K562 (cell line): ENCODE measurements around the gene GRAMD4. TPM values are rescaled to one million over a fixed set of nuclear protein-coding genes. Genes with fewer than 3 reads are reported as not detected.
A peak's percentile ranks its signal among the peaks of the same experiment; 100 is the strongest.

Experiments
- ATAC-seq: fragments of 200-7000 bp; cut with Tn5 transposase; 3 replicates; pipeline ENCODE4 v1.9.1; 2020; ENCODE audit warnings: moderate library complexity
- BruUV-seq: library from RNA; stranded (reverse); fragments of 400-500 nt; replicated peaks from 2 replicates; lab custom pipeline; 2021; lab: Mats Ljungman, UMichigan
- CTCF ChIA-PET: fragments of 300-600 bp; formaldehyde crosslinking; extraction: SDS; loops from one replicate; lab custom pipeline; 2021; ENCODE audit warnings: low intra/inter-chr PET ratio; lab: Yijun Ruan, JAX
- POLR2A ChIA-PET: fragments of 300-600, 350-650 bp; sonication (Branson Sonifier 250); formaldehyde crosslinking; extraction: SDS; loops from one replicate; lab custom pipeline; 2021; ENCODE audit warnings: antibody characterized with exemption, inconsistent platforms; lab: Yijun Ruan, JAX
- DNase-seq, 4 experiments: peaks; one replicate each; pipeline versions ENCODE4 v3.0.0 to v3.0.0-alpha.2; 2011 to 2018; ENCODE audit warnings: low spot score in 3 of 4, mixed read lengths in 3 of 4; ENCODE audit errors: extremely low read depth in 1 of 4
- FAIRE-seq: peaks from 2 replicates; lab custom pipeline; 2011; peaks lifted over from hg19 to GRCh38; lab: Jason Lieb, UNC
- H2AFZ ChIP-seq: 2 replicates; pipeline ENCODE4 v1.6.0; 2011; ENCODE audit warnings: low read depth, low read length, control low read depth, inconsistent platforms
- H3K27ac ChIP-seq: fragments of 200-600 bp; 3 replicates; pipeline ENCODE4 v1.8.0; 2011; ENCODE audit warnings: low read depth, mild to moderate bottlenecking, control low read depth, inconsistent platforms, low read length, moderate library complexity, mixed read lengths; ENCODE audit errors: extremely low read depth
- H3K27me3 ChIP-seq, 2 experiments: fragments of 300-600 bp in 1 of 2; 2 replicates in 1 of 2; 3 replicates in 1 of 2; pipeline versions ENCODE4 v1.6.0 to v1.8.0; 2011; ENCODE audit warnings: inconsistent platforms in 2 of 2, low read length in 2 of 2, mild to moderate bottlenecking in 1 of 2, mixed read lengths in 1 of 2, moderate library complexity in 1 of 2; ENCODE audit not compliant: control insufficient read depth in 2 of 2, insufficient read depth in 2 of 2
- H3K36me3 ChIP-seq: fragments of 300-600 bp; 3 replicates; pipeline ENCODE4 v1.8.0; 2011; ENCODE audit warnings: mild to moderate bottlenecking, low read length, inconsistent platforms; ENCODE audit not compliant: control insufficient read depth, insufficient read depth
- H3K4me1 ChIP-seq, 2 experiments: fragments of 200-600 bp in 1 of 2; replicated peaks in 1 of 2; 2 replicates in 1 of 2; 3 replicates in 1 of 2; pipeline versions ENCODE4 v1.5.1 to v1.8.0; 2011; ENCODE audit warnings: inconsistent platforms in 2 of 2, low read length in 2 of 2, mild to moderate bottlenecking in 1 of 2, mixed read lengths in 1 of 2, moderate library complexity in 1 of 2; ENCODE audit not compliant: control insufficient read depth in 2 of 2, insufficient read depth in 2 of 2
- H3K4me2 ChIP-seq: 2 replicates; pipeline ENCODE4 v1.6.1; 2011; ENCODE audit warnings: low read length, control low read depth, inconsistent platforms, mixed read lengths; ENCODE audit not compliant: insufficient read depth
- H3K4me3 ChIP-seq: fragments of 200-600 bp; sonication (generic), shearing (Covaris generic); 2 replicates; pipeline ENCODE4 v1.5.1; 2016; ENCODE audit warnings: control low read depth, inconsistent platforms
- H3K79me2 ChIP-seq: fragments of 200-600 bp; 3 replicates; pipeline ENCODE4 v1.8.0; 2011; ENCODE audit warnings: low read length, inconsistent platforms; ENCODE audit not compliant: control insufficient read depth, insufficient read depth
- H3K9ac ChIP-seq, 2 experiments: 2 replicates each; pipeline versions ENCODE4 v1.6.0 to v1.6.1; 2011; ENCODE audit warnings: low read depth in 2 of 2, low read length in 2 of 2, control low read depth in 1 of 2, inconsistent platforms in 1 of 2, mild to moderate bottlenecking in 1 of 2, mixed read lengths in 1 of 2; ENCODE audit not compliant: insufficient read depth in 1 of 2
- H3K9me1 ChIP-seq: one replicate; pipeline ENCODE4 v1.6.0; 2011; ENCODE audit warnings: inconsistent platforms, mild to moderate bottlenecking, low read length, moderate library complexity; ENCODE audit not compliant: control insufficient read depth, insufficient read depth
- H3K9me3 ChIP-seq: replicated peaks from 2 replicates; pipeline ENCODE4 v1.5.1; 2011; ENCODE audit warnings: low read depth, low read length, inconsistent platforms; ENCODE audit not compliant: control insufficient read depth, insufficient read depth
- H4K20me1 ChIP-seq: replicated peaks from 2 replicates; pipeline ENCODE4 v1.6.1; 2011; ENCODE audit warnings: low read length, inconsistent platforms, mixed read lengths; ENCODE audit not compliant: control insufficient read depth, insufficient read depth
- CBFA2T3 ChIP-seq: fragments of 450-650 bp; IDR thresholded peaks from 2 replicates; pipeline ENCODE4 v1.6.1; 2017
- FOS ChIP-seq: IDR thresholded peaks from 3 replicates; pipeline ENCODE4 v1.6.1; 2011; ENCODE audit not compliant: insufficient read length; ENCODE audit errors: extremely low read depth
- GABPB2 ChIP-seq: fragments of 250-450 bp; sonication (Bioruptor Pico); conservative IDR thresholded peaks from 2 replicates; pipeline ENCODE4 v1.5.1; 2021; ENCODE audit warnings: mild to moderate bottlenecking
- GATAD2A ChIP-seq: fragments of 450-650 bp; IDR thresholded peaks from 2 replicates; pipeline ENCODE4 v1.6.1; 2017
- NCOA6 ChIP-seq: fragments of 450-650 bp; IDR thresholded peaks from 2 replicates; pipeline ENCODE4 v1.6.1; 2017; ENCODE audit warnings: mild to moderate bottlenecking
- SETDB1 ChIP-seq: IDR thresholded peaks from one replicate; pipeline ENCODE4 v1.6.1; 2012; ENCODE audit warnings: low read length, control low read depth, inconsistent platforms
- TEAD1 ChIP-seq, 2 experiments: fragments of 450-650 bp in 1 of 2; sonication (generic) in 1 of 2; formaldehyde crosslinking; IDR thresholded peaks; 2 replicates each; pipeline versions ENCODE4 v1.4.0 to v1.8.0; 2020 to 2022; ENCODE audit warnings: mild to moderate bottlenecking in 2 of 2, missing genetic modification reagents in 1 of 2
- ZFP30 ChIP-seq: fragments of 250-450 bp; sonication (Bioruptor Pico); IDR thresholded peaks from 2 replicates; pipeline ENCODE4 v1.8.0; 2022; ENCODE audit warnings: moderate library complexity, mild to moderate bottlenecking, inconsistent platforms, borderline replicate concordance
- ZNF175 ChIP-seq: fragments of 200-800 bp; sonication (Bioruptor generic); IDR thresholded peaks from 2 replicates; pipeline ENCODE4 v1.6.1; 2016; ENCODE audit warnings: low read depth, mild to moderate bottlenecking, missing genetic modification characterization, missing compliant biosample characterization
- ZNF212 ChIP-seq: fragments of 450-650 bp; formaldehyde crosslinking; IDR thresholded peaks from 2 replicates; pipeline ENCODE4 v1.4.0; 2020; ENCODE audit warnings: mild to moderate bottlenecking
- ZNF436 ChIP-seq: fragments of 250-450, 450-650 bp; sonication (Bioruptor Pico); formaldehyde crosslinking; IDR thresholded peaks from 2 replicates; pipeline ENCODE4 v1.7.0; 2020; ENCODE audit warnings: mild to moderate bottlenecking
- WGBS: fragments of 100-300 bp; shearing (Covaris generic); methylation state at CpG from one replicate; pipeline ENCODE4 v1.1.6; 2016; ENCODE audit warnings: low coverage, mixed read lengths; ENCODE audit not compliant: insufficient coverage; ENCODE audit errors: missing lambda C conversion rate; 5-methylcytosine and 5-hydroxymethylcytosine counted together
- in situ Hi-C: fragments of 300-500 bp; cut with MboI; formaldehyde crosslinking; loops from 4 replicates; pipeline ENCODE4 v1.15.0; 2018; ENCODE audit warnings: inconsistent platforms, mixed read lengths
- intact Hi-C: fragments of 100-400 bp; cut with micrococcal nuclease; formaldehyde crosslinking; loops from 2 replicates; pipeline ENCODE4 v1.14.2; 2022
- polyA plus RNA-seq, 8 experiments: library from polyadenylated mRNA; depleted of rRNA in 4 of 8; stranded (reverse) in 5 of 8; unstranded in 3 of 8; fragments of >200 nt; fragmentation: Nextera tagmentation in 2 of 8; fragmentation: Illumina TruSeq in 1 of 8; extraction: Ambion mirVana in 2 of 8; extraction: Trizol in 1 of 8; gene quantifications; 2 replicates each; pipeline versions ENCODE4 v1.2.1 to v1.2.3, GENCODE V29; 2011 to 2014; ENCODE audit warnings: inconsistent platforms in 1 of 8, missing spikeins in 1 of 8
- total RNA-seq, 7 experiments: library from RNA; depleted of rRNA in 6 of 7; stranded (reverse); fragments of >200 nt in 6 of 7; fragmentation: Illumina TruSeq in 2 of 7; extraction: Trizol in 2 of 7; gene quantifications; 2 replicates each; pipeline versions ENCODE4 v1.2.1 to v1.2.3, GENCODE V29; 2011 to 2021; ENCODE audit warnings: low replicate concordance in 1 of 7
- TF ChIP-seq, protein P1 (sequence below), 2 experiments: fragments of 450-650 bp in 1 of 2; sonication (generic) in 1 of 2; formaldehyde crosslinking in 1 of 2; IDR thresholded peaks in 1 of 2; conservative IDR thresholded peaks in 1 of 2; 2 replicates each; pipeline versions ENCODE4 v1.6.1 to v1.8.1; 2016 to 2023; ENCODE audit warnings: mild to moderate bottlenecking in 2 of 2, moderate library complexity in 2 of 2, inconsistent platforms in 1 of 2, missing genetic modification reagents in 1 of 2
- TF ChIP-seq, protein P2 (sequence below), 2 experiments: IDR thresholded peaks; 2 replicates each; pipeline ENCODE4 v1.6.1; 2012; ENCODE audit warnings: improper control_type of control experiment in 2 of 2, low read depth in 2 of 2, low read length in 2 of 2, borderline replicate concordance in 1 of 2
- TF ChIP-seq, protein P3 (sequence below): sonication (generic); formaldehyde crosslinking; IDR thresholded peaks from 2 replicates; pipeline ENCODE4 v1.8.0; 2022; ENCODE audit warnings: missing genetic modification reagents, mild to moderate bottlenecking, borderline replicate concordance
- TF ChIP-seq, protein P4 (sequence below): fragments of 250-450 bp; sonication (Bioruptor Pico); IDR thresholded peaks from 2 replicates; pipeline ENCODE4 v1.5.1; 2021; ENCODE audit warnings: mild to moderate bottlenecking

The GRAMD4 gene
- total and polyA plus RNA-seq, 9 of the 15 experiments (the other 6 are each of a cell fraction or from before 2014, with no cell fraction given) = 0.18 to 44.8 (median 18.6) TPM

DNA sequence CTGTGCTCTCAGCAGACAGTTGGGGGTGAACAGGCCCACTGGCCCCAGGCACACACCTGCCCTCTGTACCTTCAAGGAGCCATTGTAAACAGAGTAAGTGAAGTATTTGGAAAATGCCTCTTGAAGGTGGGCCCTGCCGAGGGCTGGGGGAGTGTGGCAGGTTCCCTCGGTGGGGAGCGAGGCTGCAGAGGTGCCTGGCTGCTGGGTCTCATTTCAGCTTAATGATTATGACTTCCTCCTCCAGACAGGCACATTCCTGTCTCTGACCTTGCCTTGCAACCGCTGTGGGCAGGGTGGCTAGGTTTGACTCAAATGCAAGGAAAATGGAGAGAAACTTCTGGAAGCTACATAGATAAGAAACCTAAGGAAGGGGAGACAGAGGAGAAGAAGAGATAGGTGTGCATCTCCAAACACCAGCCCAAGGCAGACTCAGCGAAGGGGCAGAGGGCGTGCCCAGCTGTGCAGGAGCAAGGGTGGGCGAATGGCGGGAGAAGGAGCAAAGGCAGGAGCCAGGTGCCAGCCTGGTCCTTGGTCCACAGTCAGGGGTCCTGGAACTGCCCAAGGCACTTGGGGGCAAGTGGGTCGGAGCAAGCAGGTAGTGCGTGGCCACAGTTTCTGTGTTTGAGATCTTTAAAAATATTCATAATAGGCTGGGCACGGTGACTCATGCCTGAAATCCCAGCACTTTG is 14.0 kb downstream of the GRAMD4 start:
- BruUV-seq = no TSS peak
- ATAC-seq (no peak), FAIRE-seq (peak; percentile 64), DNase-seq (no peak)
- 61% methylated on average over 9 of the region's 11 CpGs for WGBS
- intact Hi-C loops (no loop called here), in situ Hi-C loops (no loop called here)
- H3K4me2 ChIP-seq = no peak overlapping the region; the same call in 1 of the 2 replicates
- no peaks in the 10 kb centered on the region for H3K9me3 ChIP-seq
- CTCF ChIA-PET = no interaction called here
- H3K9me1 ChIP-seq = no peaks in the 10 kb centered on the region
- peak overlapping the region; percentile 47; the same call in 2 of the 3 replicates for H3K27ac ChIP-seq
- peaks cover 15% of the 10 kb centered on the region; the same call in 2 of the 3 replicates for H3K36me3 ChIP-seq
- no peaks in the 10 kb centered on the region for H4K20me1 ChIP-seq
- no peaks in the 10 kb centered on the region for H3K79me2 ChIP-seq
- peaks cover 9 to 41% of the 10 kb centered on the region in 2 experiments; a peak in 4 of 5 replicates for H3K4me1 ChIP-seq
- H3K4me3 ChIP-seq = no peak overlapping the region
- no peak overlapping the region for H2AFZ ChIP-seq
- POLR2A ChIA-PET = interaction anchor here (0.6 kb wide), 1 partner anchor 25 kb away, joined by 3 read pairs; no protein-coding TSS in a partner anchor
- peak overlapping the region in 1 of 2 experiments; percentile 77; a peak in 2 of 4 replicates for H3K9ac ChIP-seq
- TF ChIP-seq, protein P1, sequence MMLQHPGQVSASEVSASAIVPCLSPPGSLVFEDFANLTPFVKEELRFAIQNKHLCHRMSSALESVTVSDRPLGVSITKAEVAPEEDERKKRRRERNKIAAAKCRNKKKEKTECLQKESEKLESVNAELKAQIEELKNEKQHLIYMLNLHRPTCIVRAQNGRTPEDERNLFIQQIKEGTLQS (IDR thresholded peaks at IDR 0.05) = peak; percentile 44
- TF ChIP-seq, protein P1 (CRISPR knock-in tag; conservative IDR thresholded peaks at IDR 0.05) = no peak
- TF ChIP-seq ZNF436 (no peak), GATAD2A (no peak), ZFP30 (CRISPR knock-in tag) (no peak), GABPB2 (CRISPR knock-in tag) (no peak), FOS (no peak), TEAD1 (CRISPR knock-in tag; IDR thresholded peaks at IDR 0.05) (no peak), ZNF212 (no peak), NCOA6 (no peak), SETDB1 (no peak), CBFA2T3 (peak; percentile 20; the same call in 1 of the 2 replicates), ZNF175 (CRISPR knock-in tag) (0 out of 2 replicates have a peak, but pooled peaks have one; percentile 34)
- TF ChIP-seq, protein P2, sequence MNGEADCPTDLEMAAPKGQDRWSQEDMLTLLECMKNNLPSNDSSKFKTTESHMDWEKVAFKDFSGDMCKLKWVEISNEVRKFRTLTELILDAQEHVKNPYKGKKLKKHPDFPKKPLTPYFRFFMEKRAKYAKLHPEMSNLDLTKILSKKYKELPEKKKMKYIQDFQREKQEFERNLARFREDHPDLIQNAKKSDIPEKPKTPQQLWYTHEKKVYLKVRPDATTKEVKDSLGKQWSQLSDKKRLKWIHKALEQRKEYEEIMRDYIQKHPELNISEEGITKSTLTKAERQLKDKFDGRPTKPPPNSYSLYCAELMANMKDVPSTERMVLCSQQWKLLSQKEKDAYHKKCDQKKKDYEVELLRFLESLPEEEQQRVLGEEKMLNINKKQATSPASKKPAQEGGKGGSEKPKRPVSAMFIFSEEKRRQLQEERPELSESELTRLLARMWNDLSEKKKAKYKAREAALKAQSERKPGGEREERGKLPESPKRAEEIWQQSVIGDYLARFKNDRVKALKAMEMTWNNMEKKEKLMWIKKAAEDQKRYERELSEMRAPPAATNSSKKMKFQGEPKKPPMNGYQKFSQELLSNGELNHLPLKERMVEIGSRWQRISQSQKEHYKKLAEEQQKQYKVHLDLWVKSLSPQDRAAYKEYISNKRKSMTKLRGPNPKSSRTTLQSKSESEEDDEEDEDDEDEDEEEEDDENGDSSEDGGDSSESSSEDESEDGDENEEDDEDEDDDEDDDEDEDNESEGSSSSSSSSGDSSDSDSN (IDR thresholded peaks at IDR 0.05; ENCODE audit: borderline replicate concordance in 1 of 2, low read depth in 2 of 2, low read length in 2 of 2) = no peak
- TF ChIP-seq, protein P3, sequence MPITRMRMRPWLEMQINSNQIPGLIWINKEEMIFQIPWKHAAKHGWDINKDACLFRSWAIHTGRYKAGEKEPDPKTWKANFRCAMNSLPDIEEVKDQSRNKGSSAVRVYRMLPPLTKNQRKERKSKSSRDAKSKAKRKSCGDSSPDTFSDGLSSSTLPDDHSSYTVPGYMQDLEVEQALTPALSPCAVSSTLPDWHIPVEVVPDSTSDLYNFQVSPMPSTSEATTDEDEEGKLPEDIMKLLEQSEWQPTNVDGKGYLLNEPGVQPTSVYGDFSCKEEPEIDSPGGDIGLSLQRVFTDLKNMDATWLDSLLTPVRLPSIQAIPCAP (CRISPR knock-in tag) = no peak
- TF ChIP-seq, protein P4, sequence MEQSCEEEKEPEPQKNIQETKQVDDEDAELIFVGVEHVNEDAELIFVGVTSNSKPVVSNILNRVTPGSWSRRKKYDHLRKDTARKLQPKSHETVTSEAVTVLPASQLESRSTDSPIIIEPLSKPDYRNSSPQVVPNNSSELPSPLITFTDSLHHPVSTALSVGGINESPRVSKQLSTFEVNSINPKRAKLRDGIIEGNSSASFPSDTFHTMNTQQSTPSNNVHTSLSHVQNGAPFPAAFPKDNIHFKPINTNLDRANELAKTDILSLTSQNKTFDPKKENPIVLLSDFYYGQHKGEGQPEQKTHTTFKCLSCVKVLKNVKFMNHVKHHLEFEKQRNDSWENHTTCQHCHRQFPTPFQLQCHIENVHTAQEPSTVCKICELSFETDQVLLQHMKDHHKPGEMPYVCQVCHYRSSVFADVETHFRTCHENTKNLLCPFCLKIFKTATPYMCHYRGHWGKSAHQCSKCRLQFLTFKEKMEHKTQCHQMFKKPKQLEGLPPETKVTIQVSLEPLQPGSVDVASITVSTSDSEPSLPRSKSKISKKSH (CRISPR knock-in tag) = no peak
- no peaks in the 10 kb centered on the region for H3K27me3 ChIP-seq
